Measurements from ENCODE around the gene INPP5D. TPM values are rescaled to one million over a fixed set of nuclear protein-coding genes. Genes with fewer than 3 reads are reported as not detected.

INPP5D gene
- total RNA-seq, 1 experiment from 2014 or later = 12.7 TPM

DNA sequence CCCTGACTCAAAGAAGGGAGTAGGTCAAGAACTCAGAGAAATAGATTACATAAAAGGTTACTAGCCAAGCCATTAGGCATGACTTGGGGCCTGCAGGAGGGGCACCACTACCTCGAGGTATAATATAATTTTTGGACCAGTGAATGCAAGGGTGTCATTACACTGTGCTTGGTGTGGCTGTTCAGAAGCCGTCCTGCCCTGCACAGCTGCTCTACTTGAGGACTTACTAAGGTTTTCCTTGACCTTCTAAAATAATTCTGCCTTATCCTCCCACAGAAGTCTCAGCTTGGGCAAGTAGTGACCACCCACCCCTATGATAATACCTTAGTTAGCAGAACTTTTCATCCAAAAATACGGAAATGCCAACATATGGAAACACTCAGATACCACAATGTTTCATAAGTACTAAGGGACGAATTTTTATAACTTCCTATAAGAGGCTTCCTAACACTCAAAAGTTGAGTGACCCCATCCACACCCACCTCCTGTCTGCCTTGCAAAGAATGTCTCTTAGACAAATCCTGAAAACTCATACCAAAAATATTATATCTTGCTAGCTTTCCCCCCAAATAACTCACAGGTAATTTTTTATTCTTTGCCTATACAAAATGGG, 173.6 kb downstream of the INPP5D start:
- no peak overlapping the region for H3K14ac ChIP-seq (ENCODE audit: insufficient read depth, low read length)
- H2AFZ ChIP-seq (ENCODE audit: low read length) = no peak overlapping the region
- H3K9me3 Mint-ChIP-seq = no peaks in the 10 kb centered on the region
- H3K23me2 ChIP-seq (ENCODE audit: insufficient read length, low read depth, low read length, poor library complexity, severe bottlenecking) = no peaks in the 10 kb centered on the region
- H2BK15ac ChIP-seq (ENCODE audit: low read depth, low read length) = no peak overlapping the region
- no peak overlapping the region for H4K8ac ChIP-seq (replicated peaks; ENCODE audit: insufficient read length, low read depth, low read length)
- no peak overlapping the region for H3K18ac ChIP-seq (ENCODE audit: insufficient read length, low read depth, low read length)
- no peaks in the 10 kb centered on the region for H3K79me1 ChIP-seq (ENCODE audit: insufficient read depth, low read depth, low read length, poor library complexity, severe bottlenecking)
- H3K4me1 ChIP-seq (ENCODE audit: insufficient read depth, low read length) = no peaks in the 10 kb centered on the region
- H3K4me2 ChIP-seq (ENCODE audit: insufficient read depth, insufficient read length, low read length) = no peak overlapping the region
- H2BK120ac ChIP-seq (ENCODE audit: low read depth, low read length, poor library complexity, severe bottlenecking) = no peak overlapping the region
- H2BK12ac ChIP-seq (ENCODE audit: insufficient read length, low read depth, low read length) = no peak overlapping the region
- H3K23ac ChIP-seq (ENCODE audit: insufficient read length, low read depth, low read length) = no peak overlapping the region
- no peaks in the 10 kb centered on the region for H4K20me1 ChIP-seq (ENCODE audit: control insufficient read depth, insufficient read depth, insufficient read length)
- no peak overlapping the region for H3K56ac ChIP-seq (ENCODE audit: insufficient read length, low read depth, low read length)
- H3K9me3 ChIP-seq (ENCODE audit: control insufficient read depth, low read depth, low read length) = no peaks in the 10 kb centered on the region
- H3K27ac Mint-ChIP-seq = no peak overlapping the region
- no peak overlapping the region for H2BK5ac ChIP-seq (ENCODE audit: insufficient read length, low read length)
- no peak overlapping the region for H4K91ac ChIP-seq (ENCODE audit: insufficient read length, low read depth, low read length)
- H3K27me3 ChIP-seq (ENCODE audit: insufficient read depth, low read length) = no peaks in the 10 kb centered on the region
- H2AK5ac ChIP-seq (ENCODE audit: insufficient read length, low read length) = no peak overlapping the region
- H3K79me2 ChIP-seq (ENCODE audit: insufficient read depth, low read length) = no peaks in the 10 kb centered on the region
- H4K5ac ChIP-seq (ENCODE audit: insufficient read length, low read depth, low read length) = no peak overlapping the region
- no peak overlapping the region for H3K27ac ChIP-seq (ENCODE audit: insufficient read length, low read depth, low read length)
- DNase-seq = no peak
- H3K4me3 Mint-ChIP-seq = no peak overlapping the region
- WGBS (ENCODE audit: extremely low coverage, insufficient read length, low lambda C conversion rate) = no CpG with 5 or more reads among the region's 4 CpGs
- no peak for TF ChIP-seq CTCF (conservative IDR thresholded peaks at IDR 0.05)
- H3K9ac ChIP-seq (ENCODE audit: extremely low read depth, insufficient read length, low read length) = no peak overlapping the region
- H3T11ph ChIP-seq (ENCODE audit: low read length) = no peak overlapping the region
- H3K36me3 Mint-ChIP-seq (ENCODE audit: insufficient read depth in 1 of 3, low read depth in 3 of 3) = no peaks in the 10 kb centered on the region
- no peaks in the 10 kb centered on the region for H3K4me1 Mint-ChIP-seq
- H2BK20ac ChIP-seq (ENCODE audit: low read depth, low read length, poor library complexity, severe bottlenecking) = no peak overlapping the region
- no peak overlapping the region for H3K4ac ChIP-seq (ENCODE audit: low read depth, low read length)
- 0 out of 2 replicates have a peak, but pooled peaks cover 1% of the 10 kb centered on the region for H3K27me3 Mint-ChIP-seq (ENCODE audit: low read depth)
